Endothelial cell of umbilical vein (primary cell): ENCODE measurements around the gene ATP6V1B1.

ENCODE experiments used
- CTCF ChIP-seq, 2 donors: IDR thresholded peaks; 1 replicate in 1 of 2; 2 replicates in 1 of 2; pipeline ENCODE4 v1.5.1; 2011; ENCODE audit warnings: low read length in 2 of 2, mild to moderate bottlenecking in 2 of 2, moderate library complexity in 2 of 2, control low read depth in 1 of 2, inconsistent platforms in 1 of 2, low read depth in 1 of 2; ENCODE audit not compliant: insufficient read depth in 1 of 2; ENCODE audit errors: extremely low read depth in 1 of 2
- EZH2 ChIP-seq: IDR thresholded peaks from 2 replicates; pipeline ENCODE4 v1.6.1; 2012; ENCODE audit warnings: borderline replicate concordance, low read depth, mild to moderate bottlenecking, moderate library complexity, low read length, inconsistent platforms; ENCODE audit not compliant: severe bottlenecking
- FOS ChIP-seq: IDR thresholded peaks from 2 replicates; pipeline ENCODE4 v1.6.1; 2011; ENCODE audit warnings: mild to moderate bottlenecking, low read length, moderate library complexity, borderline replicate concordance; ENCODE audit not compliant: insufficient read depth
- POLR2AphosphoS5 ChIP-seq: IDR thresholded peaks from 2 replicates; pipeline ENCODE4 v1.6.1; 2012; ENCODE audit warnings: low read depth, mild to moderate bottlenecking, control low read depth, low read length, moderate library complexity; ENCODE audit not compliant: insufficient read depth

DNA sequence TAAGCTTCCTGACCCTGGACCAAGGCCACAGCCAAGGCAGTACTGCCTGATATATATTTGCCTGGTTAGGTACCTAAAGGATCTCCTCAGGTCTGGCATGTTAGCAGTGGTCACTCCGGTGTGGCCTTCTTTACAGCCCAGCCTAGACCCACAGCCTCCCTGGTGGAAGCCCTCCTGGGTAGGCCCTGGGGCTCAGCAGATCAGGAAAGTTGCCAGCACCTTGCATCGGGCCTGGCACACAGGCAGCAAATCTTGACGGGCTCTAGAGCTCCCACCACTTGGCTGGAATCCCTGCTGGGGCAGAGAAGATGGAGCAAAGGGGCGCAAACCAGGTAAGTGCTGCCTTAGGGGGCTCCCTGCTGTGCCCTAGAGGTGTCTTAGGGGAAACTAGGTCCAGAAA, 40.9 kb upstream of the ATP6V1B1 start:
- TF ChIP-seq CTCF (IDR thresholded peaks at IDR 0.05; ENCODE audit: extremely low read depth in 1 of 2, insufficient read depth in 1 of 2, low read depth in 1 of 2, low read length in 2 of 2): no peak
- TF ChIP-seq POLR2AphosphoS5: no peak
- TF ChIP-seq FOS: no peak
- TF ChIP-seq EZH2: no peak
